Endothelial cell (in vitro differentiated cells): ENCODE results near the gene RP9. TPM values are rescaled to one million over a fixed set of nuclear protein-coding genes. Genes with fewer than 3 reads are reported as not detected.

Source experiments
- DNase-seq: peaks from one replicate; pipeline ENCODE4 v3.0.0; 2021; ENCODE audit warnings: low spot score
- H3K27ac Mint-ChIP-seq: one replicate; pipeline ENCODE4 v1.8.0; 2021; ENCODE audit warnings: mixed read lengths, inconsistent platforms; ENCODE audit not compliant: unreplicated experiment
- H3K27me3 Mint-ChIP-seq: one replicate; pipeline ENCODE4 v1.8.0; 2021; ENCODE audit warnings: mild to moderate bottlenecking, moderate library complexity, mixed read lengths, inconsistent platforms; ENCODE audit not compliant: unreplicated experiment
- H3K36me3 Mint-ChIP-seq: one replicate; pipeline ENCODE4 v1.8.0; 2021; ENCODE audit warnings: mild to moderate bottlenecking, low read depth, mixed read lengths, inconsistent platforms; ENCODE audit not compliant: unreplicated experiment
- H3K4me1 Mint-ChIP-seq: one replicate; pipeline ENCODE4 v1.8.0; 2021; ENCODE audit warnings: mild to moderate bottlenecking, mixed read lengths, inconsistent platforms; ENCODE audit not compliant: unreplicated experiment
- H3K4me3 Mint-ChIP-seq: one replicate; pipeline ENCODE4 v1.8.0; 2021; ENCODE audit warnings: mild to moderate bottlenecking, mixed read lengths, inconsistent platforms; ENCODE audit not compliant: unreplicated experiment
- H3K9me3 Mint-ChIP-seq: one replicate; pipeline ENCODE4 v1.8.0; 2021; ENCODE audit warnings: mixed read lengths, inconsistent platforms; ENCODE audit not compliant: unreplicated experiment
- long read RNA-seq: library from polyadenylated mRNA; unstranded; transcript quantifications from one replicate; pipeline ENCODE4 v2.0.0, GENCODE V29; 2020; ENCODE audit not compliant: unreplicated experiment
- total RNA-seq: library from RNA; stranded (reverse); fragmentation: NEBNext Ultra II Directional; extraction: Animal tissue kit (Norgen Biotek cat#: 25700); gene quantifications from one replicate; pipeline ENCODE4 v1.2.1, GENCODE V29; 2021; ENCODE audit not compliant: unreplicated experiment
- TF ChIP-seq, protein P1 (sequence below): fragments of 200-600 bp; sonication (generic); IDR thresholded peaks from one replicate; pipeline ENCODE4 v1.5.0; 2021; ENCODE audit warnings: antibody characterized with exemption; ENCODE audit not compliant: unreplicated experiment

Gene RP9, protein sequence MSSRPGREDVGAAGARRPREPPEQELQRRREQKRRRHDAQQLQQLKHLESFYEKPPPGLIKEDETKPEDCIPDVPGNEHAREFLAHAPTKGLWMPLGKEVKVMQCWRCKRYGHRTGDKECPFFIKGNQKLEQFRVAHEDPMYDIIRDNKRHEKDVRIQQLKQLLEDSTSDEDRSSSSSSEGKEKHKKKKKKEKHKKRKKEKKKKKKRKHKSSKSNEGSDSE
- total RNA-seq: 25.4 TPM
- long read RNA-seq, transcript RP9-201 (6 exons, 1,121 nt): major isoform, 14 of 15 reads
- long read RNA-seq, partial matches to known transcripts: 0 of 15 reads
- long read RNA-seq, other reads (novel, unspliced or antisense): 1 of 15 reads

DNA sequence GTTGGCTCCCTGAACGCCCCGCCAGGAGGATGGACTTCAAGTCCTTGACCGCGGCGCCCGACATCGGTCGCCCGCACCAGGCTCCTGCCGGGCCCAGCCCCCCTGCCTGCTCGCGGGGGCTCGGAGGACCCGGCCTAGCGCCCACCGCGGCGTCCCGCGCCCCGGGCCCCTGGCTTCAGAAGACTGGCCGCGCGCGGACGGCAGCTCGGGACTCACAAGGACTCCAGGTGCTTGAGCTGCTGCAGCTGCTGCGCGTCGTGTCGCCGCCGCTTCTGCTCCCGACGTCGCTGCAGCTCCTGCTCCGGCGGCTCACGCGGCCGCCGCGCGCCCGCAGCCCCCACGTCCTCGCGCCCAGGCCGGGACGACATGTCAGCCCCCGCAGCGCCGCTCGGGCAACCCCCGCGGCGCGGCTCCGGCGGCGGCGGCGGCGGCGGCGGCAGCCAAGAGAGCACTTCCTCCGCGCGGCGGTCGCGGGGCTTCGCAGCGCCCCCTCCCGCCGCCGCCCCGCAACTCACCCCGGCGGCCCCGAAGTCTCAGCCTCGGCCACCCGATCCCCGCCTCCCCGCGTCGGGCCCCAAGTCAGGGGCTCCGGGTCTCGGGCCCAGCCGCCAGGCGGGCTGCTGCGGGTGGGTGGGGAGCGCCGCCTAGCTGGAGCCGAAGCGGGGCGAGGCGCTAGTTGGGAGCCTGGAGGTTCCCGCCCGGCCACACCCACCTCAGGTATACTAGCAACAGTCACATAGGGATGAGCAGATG lies at the start of gene RP9:
Gene RP9 (minus strand): TSS at position 400 of the 753 bp plus-strand sequence. CDS start 32 bp downstream, at position 368.
- peak; percentile 87 for DNase-seq
- no peaks in the 10 kb centered on the region for H3K36me3 Mint-ChIP-seq
- no peaks in the 10 kb centered on the region for H3K9me3 Mint-ChIP-seq
- TF ChIP-seq, protein P1, sequence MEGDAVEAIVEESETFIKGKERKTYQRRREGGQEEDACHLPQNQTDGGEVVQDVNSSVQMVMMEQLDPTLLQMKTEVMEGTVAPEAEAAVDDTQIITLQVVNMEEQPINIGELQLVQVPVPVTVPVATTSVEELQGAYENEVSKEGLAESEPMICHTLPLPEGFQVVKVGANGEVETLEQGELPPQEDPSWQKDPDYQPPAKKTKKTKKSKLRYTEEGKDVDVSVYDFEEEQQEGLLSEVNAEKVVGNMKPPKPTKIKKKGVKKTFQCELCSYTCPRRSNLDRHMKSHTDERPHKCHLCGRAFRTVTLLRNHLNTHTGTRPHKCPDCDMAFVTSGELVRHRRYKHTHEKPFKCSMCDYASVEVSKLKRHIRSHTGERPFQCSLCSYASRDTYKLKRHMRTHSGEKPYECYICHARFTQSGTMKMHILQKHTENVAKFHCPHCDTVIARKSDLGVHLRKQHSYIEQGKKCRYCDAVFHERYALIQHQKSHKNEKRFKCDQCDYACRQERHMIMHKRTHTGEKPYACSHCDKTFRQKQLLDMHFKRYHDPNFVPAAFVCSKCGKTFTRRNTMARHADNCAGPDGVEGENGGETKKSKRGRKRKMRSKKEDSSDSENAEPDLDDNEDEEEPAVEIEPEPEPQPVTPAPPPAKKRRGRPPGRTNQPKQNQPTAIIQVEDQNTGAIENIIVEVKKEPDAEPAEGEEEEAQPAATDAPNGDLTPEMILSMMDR: peak; percentile 68
- H3K27ac Mint-ChIP-seq: peak within 1 kb of the TSS; percentile 52
- H3K27me3 Mint-ChIP-seq: no peaks in the 10 kb centered on the region
- H3K4me3 Mint-ChIP-seq: peak within 1 kb of the TSS; percentile 93
- H3K4me1 Mint-ChIP-seq: peaks cover 11% of the 10 kb centered on the region

DNA sequence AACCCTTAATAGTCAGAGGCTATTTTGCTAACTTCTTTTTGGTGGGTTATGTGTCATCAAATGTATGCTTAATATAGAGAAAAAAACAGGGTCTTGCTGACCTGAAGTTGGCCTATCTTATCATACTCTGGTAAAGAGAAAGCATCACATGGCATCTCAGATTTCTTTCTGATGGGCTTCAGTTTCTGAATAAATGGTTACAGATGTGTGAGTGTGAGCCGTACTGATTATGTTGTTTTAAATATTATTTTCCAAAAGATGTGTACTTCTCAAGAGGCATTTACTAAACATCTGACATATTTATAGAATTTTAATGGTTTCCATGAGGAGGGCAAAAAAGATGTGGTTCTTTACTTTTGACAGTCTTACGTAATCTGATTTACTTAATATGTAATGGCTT lies 48.6 kb upstream of the RP9 start:
- no peak overlapping the region for H3K27ac Mint-ChIP-seq
- H3K9me3 Mint-ChIP-seq: no peaks in the 10 kb centered on the region
- no peak for DNase-seq
- TF ChIP-seq, protein P1: no peak
- H3K4me1 Mint-ChIP-seq: no peaks in the 10 kb centered on the region
- no peaks in the 10 kb centered on the region for H3K27me3 Mint-ChIP-seq
- H3K36me3 Mint-ChIP-seq: no peaks in the 10 kb centered on the region
- H3K4me3 Mint-ChIP-seq: no peak overlapping the region

DNA sequence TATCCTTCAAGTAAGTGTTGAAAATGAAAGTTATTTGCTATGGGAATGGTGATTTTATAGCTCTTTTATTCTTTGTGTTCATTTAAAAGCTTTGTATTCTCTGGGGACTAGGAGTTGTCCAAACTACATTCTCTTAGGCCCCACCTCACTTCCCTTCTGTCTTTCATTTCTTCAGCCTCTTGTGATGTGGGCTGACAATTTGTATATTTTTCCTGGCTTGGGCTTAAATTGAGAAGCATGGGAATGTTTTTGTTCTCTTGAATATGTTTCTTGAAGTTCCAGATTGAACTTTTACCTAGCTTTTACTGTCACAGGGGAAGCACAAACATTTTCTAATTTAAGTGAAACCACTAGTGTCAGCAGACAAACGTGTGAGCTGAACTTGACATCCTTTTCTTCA lies 48.1 kb upstream of the RP9 start:
- no peak for DNase-seq
- Mint-ChIP-seq H3K27ac (no peak overlapping the region), H3K4me3 (no peak overlapping the region), H3K36me3 (no peaks in the 10 kb centered on the region), H3K4me1 (no peaks in the 10 kb centered on the region), H3K27me3 (no peaks in the 10 kb centered on the region), H3K9me3 (no peaks in the 10 kb centered on the region)
- TF ChIP-seq, protein P1: no peak

DNA sequence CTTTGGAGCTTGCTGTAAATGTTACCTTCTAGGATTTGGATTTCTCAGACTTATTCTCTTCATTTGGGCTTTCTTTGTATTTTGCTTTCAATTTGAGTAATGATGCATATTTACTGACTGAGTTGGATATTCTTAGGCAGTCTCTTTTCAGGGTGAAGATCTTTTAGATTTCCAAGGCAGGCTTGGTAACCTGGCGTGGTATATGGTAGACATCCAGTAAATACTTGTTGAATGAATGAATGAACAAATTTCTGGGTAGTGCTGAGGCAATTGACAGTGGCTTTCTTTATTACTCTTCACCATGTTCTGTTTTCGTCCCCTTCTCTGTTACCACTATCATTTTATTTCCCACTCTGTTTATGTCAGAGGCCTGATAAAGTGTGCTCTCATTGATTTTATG lies 47.2 kb upstream of the RP9 start:
- H3K27ac Mint-ChIP-seq: no peak overlapping the region
- TF ChIP-seq, protein P1: no peak
- H3K27me3 Mint-ChIP-seq: peaks cover 2% of the 10 kb centered on the region
- H3K4me3 Mint-ChIP-seq: no peak overlapping the region
- H3K36me3 Mint-ChIP-seq: no peaks in the 10 kb centered on the region
- DNase-seq: no peak
- H3K9me3 Mint-ChIP-seq: no peaks in the 10 kb centered on the region
- no peaks in the 10 kb centered on the region for H3K4me1 Mint-ChIP-seq

DNA sequence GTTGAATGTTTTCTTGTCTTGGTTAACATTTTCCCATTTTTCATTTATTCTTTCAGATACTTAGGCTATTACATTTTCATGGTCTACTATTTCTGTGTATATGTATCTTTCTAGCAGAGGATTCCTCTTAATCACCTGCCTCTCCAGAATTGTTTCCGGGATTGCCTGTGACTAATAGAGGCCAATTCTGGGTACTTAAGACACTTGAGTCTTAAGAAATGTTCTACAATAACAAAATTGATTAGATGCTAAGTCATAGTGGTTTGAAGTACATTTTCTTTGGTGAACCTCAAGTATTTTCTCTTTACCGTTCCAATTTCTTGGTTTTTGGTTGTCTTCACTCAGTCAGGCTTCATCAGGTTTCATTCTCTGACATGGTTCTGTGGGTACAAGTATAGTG lies 46.6 kb upstream of the RP9 start:
- TF ChIP-seq, protein P1: no peak
- H3K9me3 Mint-ChIP-seq: no peaks in the 10 kb centered on the region
- H3K27me3 Mint-ChIP-seq: peaks cover 2% of the 10 kb centered on the region
- H3K27ac Mint-ChIP-seq: no peak overlapping the region
- no peak overlapping the region for H3K4me3 Mint-ChIP-seq
- H3K36me3 Mint-ChIP-seq: no peaks in the 10 kb centered on the region
- DNase-seq: no peak
- H3K4me1 Mint-ChIP-seq: no peaks in the 10 kb centered on the region
